Activated CD4-positive, alpha-beta T cell treated with anti-CD3 and anti-CD28 coated beads, Interleukin-2, amount 10 ng/mL, durations not matched to agents 24 days and 14 days (primary cell): ENCODE measurements around the gene MAPK6. TPM values are rescaled to one million over a fixed set of nuclear protein-coding genes. Genes with fewer than 3 reads are reported as not detected.

ENCODE experiments used
- DNase-seq: peaks from one replicate; pipeline ENCODE4 v3.0.0; 2022
- H3K27ac Mint-ChIP-seq: one replicate; pipeline ENCODE4 v1.8.0; 2022; ENCODE audit warnings: mild to moderate bottlenecking, mixed read lengths
- H3K27me3 Mint-ChIP-seq: one replicate; pipeline ENCODE4 v1.8.0; 2022; ENCODE audit warnings: mixed read lengths
- H3K36me3 Mint-ChIP-seq: one replicate; pipeline ENCODE4 v1.8.0; 2022; ENCODE audit warnings: low read depth, mild to moderate bottlenecking, mixed read lengths
- H3K4me1 Mint-ChIP-seq: one replicate; pipeline ENCODE4 v1.8.0; 2021; ENCODE audit warnings: mixed read lengths
- H3K4me3 Mint-ChIP-seq: one replicate; pipeline ENCODE4 v1.8.0; 2022; ENCODE audit warnings: mild to moderate bottlenecking, moderate library complexity, mixed read lengths
- H3K9me3 Mint-ChIP-seq: one replicate; pipeline ENCODE4 v1.8.0; 2021; ENCODE audit warnings: mixed read lengths
- intact Hi-C: fragments of 100-400 bp; cut with micrococcal nuclease; formaldehyde crosslinking; loops from one replicate; pipeline ENCODE4 v1.15.1; 2023
- total RNA-seq: library from RNA; stranded (reverse); gene quantifications from 2 replicates; pipeline ENCODE4 v1.2.3, GENCODE V29; 2022

Gene MAPK6
- total RNA-seq, 1 donor from 2014 or later: 60.9 TPM

DNA sequence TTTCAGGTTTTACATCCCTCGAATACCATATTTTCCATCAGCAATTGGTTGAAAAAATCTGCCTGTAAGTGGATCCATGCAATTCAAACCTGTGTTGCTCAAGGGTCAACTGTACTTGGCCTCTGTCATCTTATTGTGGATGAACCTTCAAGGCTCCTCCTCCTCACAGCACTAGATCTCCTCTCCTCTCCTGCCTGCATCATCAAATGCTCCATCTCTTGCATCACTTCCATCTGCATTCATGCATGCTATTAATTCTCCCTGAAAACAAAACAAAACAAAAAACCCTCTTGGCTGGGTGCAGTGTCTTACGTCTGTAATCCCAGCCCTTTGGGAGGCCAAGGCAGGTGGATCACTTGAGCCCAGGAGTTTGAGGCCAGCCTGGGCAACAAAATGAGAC, 83.4 kb downstream of the MAPK6 start:
- H3K27ac Mint-ChIP-seq: no peak overlapping the region
- no peak for DNase-seq
- H3K27me3 Mint-ChIP-seq: no peaks in the 10 kb centered on the region
- intact Hi-C loops: no loop called here
- H3K4me3 Mint-ChIP-seq: no peak overlapping the region
- no peaks in the 10 kb centered on the region for H3K36me3 Mint-ChIP-seq
- peaks cover 5% of the 10 kb centered on the region for H3K4me1 Mint-ChIP-seq
- H3K9me3 Mint-ChIP-seq: no peaks in the 10 kb centered on the region

DNA sequence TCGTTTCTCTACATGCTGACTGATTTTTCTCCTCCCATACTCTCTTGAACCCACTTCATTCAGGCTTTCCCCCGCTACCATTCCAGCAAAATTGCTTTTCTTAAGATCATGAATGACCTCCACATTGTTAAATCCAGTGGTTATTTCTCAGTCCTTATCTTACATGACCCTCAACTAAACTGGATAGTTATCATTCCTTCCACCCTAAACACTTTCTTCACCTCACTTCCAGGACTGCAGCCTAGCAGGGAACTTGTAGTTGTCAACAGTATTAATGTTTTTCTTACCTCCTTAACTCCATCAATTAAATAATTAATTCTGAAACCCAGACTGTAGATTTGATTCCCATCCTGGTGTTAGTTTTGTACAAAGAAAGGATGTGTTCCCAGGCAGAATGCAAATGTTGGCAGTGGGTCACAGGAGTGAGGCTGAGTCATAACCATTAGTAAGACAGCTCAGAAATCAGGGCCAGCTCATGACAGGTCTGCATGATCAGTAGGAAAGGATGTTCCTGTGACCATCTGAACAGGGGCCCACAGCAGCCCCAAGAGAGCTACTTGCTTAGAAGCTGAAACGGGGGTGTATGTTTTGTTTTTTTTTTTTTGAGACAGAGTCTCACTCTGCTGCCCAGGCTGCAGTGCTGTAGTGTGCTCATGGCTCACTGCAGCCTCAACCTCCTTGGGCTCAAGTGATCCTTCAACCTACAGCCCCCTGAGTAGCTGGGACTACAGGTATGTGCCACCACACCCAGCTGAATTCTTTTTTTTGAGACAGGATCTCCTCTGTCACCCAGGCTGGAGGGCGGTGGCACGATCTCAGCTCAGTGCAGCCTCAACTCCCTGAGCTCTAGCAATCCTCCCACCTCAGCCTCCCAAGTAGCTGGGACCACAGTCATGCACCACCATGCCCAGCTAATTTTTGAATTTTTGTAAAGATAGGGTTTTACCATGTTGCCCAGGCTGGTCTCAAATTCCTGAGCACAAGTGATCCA, 84.5 kb downstream of the MAPK6 start:
- no peak for DNase-seq

DNA sequence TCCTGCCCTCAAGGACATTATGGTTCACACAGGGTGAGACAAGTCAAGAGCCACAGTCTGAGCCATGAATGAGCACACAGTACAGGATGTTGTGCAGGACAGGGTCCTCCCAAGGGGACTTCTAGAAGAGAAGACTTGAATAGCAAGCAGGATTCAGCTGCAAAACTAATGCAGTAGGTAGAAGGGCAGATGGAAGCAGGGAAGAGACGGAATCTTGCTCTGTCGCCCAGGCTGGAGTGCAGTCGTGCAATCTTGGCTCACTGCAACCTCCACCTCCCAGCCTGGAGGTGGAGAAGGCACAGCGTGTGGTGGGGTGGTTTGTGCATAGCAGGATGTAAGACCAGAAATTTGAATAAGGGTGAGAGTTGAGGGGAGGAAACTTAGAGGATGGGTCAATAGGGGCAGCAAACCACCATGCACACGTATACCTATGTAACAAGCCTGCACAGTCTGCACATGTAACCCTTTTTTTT, 85.5 kb downstream of the MAPK6 start:
- intact Hi-C loops: no loop called here
- DNase-seq: no peak
- Mint-ChIP-seq H3K9me3 (no peaks in the 10 kb centered on the region), H3K36me3 (no peaks in the 10 kb centered on the region), H3K27ac (no peak overlapping the region), H3K4me1 (peaks cover 5% of the 10 kb centered on the region), H3K27me3 (peaks cover 9% of the 10 kb centered on the region), H3K4me3 (no peak overlapping the region)

More for the DNA sequence above, 84.5 kb downstream of the MAPK6 start:
- no peaks in the 10 kb centered on the region for H3K9me3 Mint-ChIP-seq
- no peak overlapping the region for H3K27ac Mint-ChIP-seq
- H3K4me1 Mint-ChIP-seq: peaks cover 5% of the 10 kb centered on the region
- H3K4me3 Mint-ChIP-seq: no peak overlapping the region
- intact Hi-C loops: no loop called here
- H3K36me3 Mint-ChIP-seq: no peaks in the 10 kb centered on the region
- peaks cover 3% of the 10 kb centered on the region for H3K27me3 Mint-ChIP-seq

DNA sequence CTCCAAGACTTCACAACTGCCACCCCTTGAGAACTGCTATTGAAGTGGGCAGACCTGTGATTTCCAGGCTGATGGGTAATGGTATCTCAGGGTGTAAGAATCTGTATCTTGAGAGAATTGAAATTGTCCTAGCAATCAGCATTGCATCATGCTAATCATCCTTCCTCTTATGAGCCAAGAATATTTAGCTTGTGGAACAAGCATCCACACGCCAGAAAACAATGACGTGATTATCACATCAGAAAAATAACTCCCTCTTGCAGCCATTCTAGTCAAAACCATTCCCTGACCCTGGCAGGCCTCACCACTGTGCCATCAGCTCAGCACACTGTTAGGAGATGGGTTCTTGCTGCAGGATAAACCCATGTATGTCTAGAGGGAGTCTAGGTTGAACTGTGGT, 86.8 kb downstream of the MAPK6 start:
- Mint-ChIP-seq H3K4me1 (peaks cover 5% of the 10 kb centered on the region), H3K9me3 (no peaks in the 10 kb centered on the region), H3K27me3 (peaks cover 20% of the 10 kb centered on the region), H3K27ac (no peak overlapping the region), H3K4me3 (no peak overlapping the region), H3K36me3 (no peaks in the 10 kb centered on the region)
- intact Hi-C loops: no loop called here
- no peak for DNase-seq

DNA sequence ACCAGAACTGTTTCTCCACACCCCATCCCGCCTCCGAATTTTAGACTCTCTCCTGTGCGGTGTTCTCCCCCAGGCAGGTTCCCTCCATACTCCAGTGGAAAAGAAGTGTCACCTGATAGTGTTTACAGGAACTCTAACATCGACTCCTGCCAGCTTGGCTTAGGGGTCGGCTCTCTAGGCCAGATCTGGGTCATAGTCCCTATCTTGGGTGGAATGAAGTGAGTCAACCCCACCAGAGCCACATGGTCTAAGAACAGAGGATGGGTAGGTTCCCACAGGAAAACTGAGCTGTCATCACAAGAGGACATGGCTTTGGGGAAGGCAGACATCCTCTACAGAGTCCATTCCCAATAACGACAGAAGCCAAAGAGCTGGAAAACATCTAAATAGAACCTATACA, 87.6 kb downstream of the MAPK6 start:
- Mint-ChIP-seq H3K4me3 (no peak overlapping the region), H3K27ac (no peak overlapping the region), H3K36me3 (no peaks in the 10 kb centered on the region), H3K27me3 (peaks cover 28% of the 10 kb centered on the region), H3K4me1 (peaks cover 5% of the 10 kb centered on the region), H3K9me3 (no peaks in the 10 kb centered on the region)
- no peak for DNase-seq
- intact Hi-C loops: no loop called here

DNA sequence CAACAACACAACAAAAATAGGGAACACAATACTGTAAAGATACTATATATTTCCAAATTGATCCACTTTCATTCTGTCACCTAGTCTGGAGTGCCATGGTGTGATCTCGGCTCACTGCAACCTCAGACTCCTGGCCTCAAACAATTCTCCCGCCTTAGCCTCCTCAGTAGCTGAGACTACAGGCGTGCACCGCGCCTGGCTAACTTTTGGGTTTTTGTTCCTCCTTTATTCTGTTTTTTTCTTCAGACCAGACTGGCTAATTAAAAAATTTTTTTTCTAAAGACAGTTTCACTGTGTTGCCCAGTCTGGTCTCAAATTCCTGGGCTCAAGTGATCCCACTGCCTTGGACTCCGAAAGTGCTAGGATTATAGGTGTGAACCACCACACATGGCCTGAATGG, 88.2 kb downstream of the MAPK6 start:
- Mint-ChIP-seq H3K36me3 (no peaks in the 10 kb centered on the region), H3K27me3 (peaks cover 29% of the 10 kb centered on the region), H3K9me3 (no peaks in the 10 kb centered on the region), H3K27ac (no peak overlapping the region), H3K4me3 (no peak overlapping the region), H3K4me1 (peaks cover 5% of the 10 kb centered on the region)
- no peak for DNase-seq
- intact Hi-C loops: no loop called here

DNA sequence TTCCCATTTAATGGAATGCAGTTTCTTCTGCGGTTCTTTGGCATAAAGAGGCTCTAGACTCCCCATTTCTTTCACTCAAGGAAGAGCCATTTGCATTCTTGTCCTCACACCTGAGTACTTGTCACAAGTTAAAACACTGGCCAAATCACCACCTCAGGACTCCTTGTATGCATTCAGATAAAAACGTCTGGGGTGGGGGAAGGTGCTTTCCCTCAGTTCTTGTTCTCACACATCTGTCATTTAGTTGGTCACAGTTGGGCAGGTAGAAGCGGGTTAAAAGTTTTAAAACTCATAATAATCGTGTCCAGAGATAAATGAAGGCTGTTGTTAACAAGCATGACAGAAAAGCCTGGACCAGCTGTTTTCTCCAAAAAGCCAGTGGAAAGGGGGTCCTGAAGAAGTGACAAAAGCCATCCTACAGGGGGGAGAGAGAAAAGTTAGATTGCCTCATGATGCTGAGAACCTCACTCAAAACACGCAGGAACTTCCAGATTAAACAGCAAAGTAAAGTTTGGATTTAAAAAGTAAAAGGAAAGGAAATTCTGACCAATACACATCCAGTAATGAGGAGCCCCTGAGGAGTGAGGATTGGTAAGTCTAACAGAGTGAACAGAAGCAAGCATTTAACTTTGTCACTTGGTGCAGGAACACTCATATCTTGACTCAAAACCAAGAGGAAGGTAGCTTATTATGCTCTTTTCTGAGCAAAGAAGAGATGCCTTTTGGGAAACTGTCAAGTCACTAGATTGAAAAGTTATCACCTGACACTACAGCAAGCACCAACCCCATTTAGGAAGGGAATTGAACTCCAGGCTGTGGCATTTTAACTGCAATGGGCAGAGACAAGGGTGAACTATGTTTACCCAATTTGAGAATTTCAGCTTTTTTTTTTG, 90.8 kb downstream of the MAPK6 start:
- Mint-ChIP-seq H3K27ac (no peak overlapping the region), H3K27me3 (peaks cover 40% of the 10 kb centered on the region), H3K4me3 (no peak overlapping the region), H3K9me3 (no peaks in the 10 kb centered on the region), H3K36me3 (no peaks in the 10 kb centered on the region), H3K4me1 (no peaks in the 10 kb centered on the region)
- DNase-seq: no peak
- intact Hi-C loops: no loop called here

DNA sequence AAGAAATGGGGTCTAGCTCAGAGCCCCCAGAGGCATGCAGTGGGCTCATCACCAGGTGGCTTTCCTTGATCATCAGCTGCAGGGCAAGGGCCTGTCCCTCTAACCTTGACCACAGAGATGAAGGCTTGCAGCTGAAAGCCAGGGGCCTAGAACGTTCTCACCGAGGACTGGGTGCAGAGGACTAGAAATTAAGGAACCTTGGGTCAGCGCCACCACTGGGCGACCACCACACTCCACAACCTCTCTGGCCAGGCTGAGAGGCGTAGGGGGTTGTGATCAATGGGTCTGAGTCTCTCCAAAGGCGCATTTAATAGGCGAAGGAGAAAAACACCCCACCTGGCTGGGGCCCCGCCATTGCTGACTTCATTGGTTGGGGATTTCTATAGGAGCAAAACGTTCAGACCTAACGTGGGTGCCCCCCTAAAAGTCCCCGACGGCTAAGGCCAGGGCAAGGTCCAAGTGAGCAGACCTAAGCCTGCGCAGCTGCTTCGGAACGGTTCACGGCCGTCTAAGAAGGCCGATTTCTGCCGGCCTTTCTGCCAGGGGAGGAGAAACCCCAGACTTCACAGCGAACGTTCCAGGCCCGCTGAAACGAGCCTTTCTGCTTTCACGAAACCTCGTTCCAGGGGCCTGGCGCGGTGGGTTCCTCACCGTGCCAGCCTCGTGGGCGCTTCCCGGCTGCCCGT, 92.6 kb downstream of the MAPK6 start:
- Mint-ChIP-seq H3K9me3 (no peaks in the 10 kb centered on the region), H3K4me3 (peak overlapping the region; percentile 80), H3K27ac (no peak overlapping the region), H3K36me3 (no peaks in the 10 kb centered on the region), H3K27me3 (peaks cover 42% of the 10 kb centered on the region), H3K4me1 (peaks cover 4% of the 10 kb centered on the region)
- DNase-seq: no peak
- intact Hi-C loops: no loop called here

DNA sequence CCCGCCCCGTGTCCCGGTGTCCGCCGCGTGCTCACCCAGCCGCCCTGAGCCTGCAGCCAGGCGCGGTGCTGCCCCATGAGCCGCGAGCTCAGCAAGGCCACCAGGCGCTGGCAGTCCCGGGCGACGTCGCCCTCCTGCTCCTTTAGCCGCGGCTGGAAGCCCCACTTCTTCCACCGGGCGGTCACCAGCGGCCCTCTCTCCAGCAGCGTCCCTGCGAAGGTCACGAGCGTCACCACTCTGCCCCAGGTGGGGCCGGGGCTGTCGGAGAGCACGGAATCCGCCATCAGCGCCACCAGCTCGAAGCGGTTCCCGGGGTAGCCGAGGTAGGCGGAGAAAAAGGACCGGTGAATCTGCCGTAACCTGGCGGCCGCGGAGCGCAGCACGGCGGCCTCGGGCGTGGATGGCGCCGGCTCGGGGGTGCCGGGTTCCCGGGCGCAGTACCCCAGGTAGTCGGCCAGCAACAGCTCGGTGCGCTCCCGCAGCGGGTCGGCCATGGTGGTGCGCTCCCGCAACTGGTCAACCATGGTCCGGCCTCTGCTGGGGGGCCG, 93.3 kb downstream of the MAPK6 start:
- intact Hi-C loops: no loop called here
- H3K4me1 Mint-ChIP-seq: peaks cover 4% of the 10 kb centered on the region
- peak overlapping the region; percentile 80 for H3K4me3 Mint-ChIP-seq
- no peaks in the 10 kb centered on the region for H3K9me3 Mint-ChIP-seq
- H3K27ac Mint-ChIP-seq: no peak overlapping the region
- H3K36me3 Mint-ChIP-seq: no peaks in the 10 kb centered on the region
- peaks cover 42% of the 10 kb centered on the region for H3K27me3 Mint-ChIP-seq
- DNase-seq: peak; percentile 82

DNA sequence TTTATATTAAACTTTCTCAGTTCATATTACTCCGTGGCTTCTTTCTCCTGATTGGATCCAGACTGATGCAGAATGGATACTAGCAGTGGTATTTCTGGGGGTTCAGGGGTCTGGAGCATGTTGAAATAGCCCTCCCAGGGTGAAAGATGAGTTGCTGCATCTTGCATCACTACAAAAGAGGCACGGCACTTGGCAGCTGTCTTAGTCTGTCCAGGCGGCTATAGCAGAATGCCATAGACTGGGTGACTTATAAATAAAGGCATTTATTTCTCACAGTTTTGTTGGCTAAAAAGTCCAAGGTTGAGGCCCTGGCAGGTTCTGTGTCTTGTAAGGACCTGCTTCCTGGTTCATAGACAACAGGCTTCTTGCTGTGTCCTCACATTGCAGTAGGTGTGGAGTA, 94.2 kb downstream of the MAPK6 start:
- Mint-ChIP-seq H3K27me3 (peaks cover 40% of the 10 kb centered on the region), H3K4me1 (peaks cover 4% of the 10 kb centered on the region), H3K9me3 (no peaks in the 10 kb centered on the region), H3K4me3 (peak overlapping the region; percentile 23), H3K27ac (no peak overlapping the region), H3K36me3 (no peaks in the 10 kb centered on the region)
- intact Hi-C loops: no loop called here
- no peak for DNase-seq

DNA sequence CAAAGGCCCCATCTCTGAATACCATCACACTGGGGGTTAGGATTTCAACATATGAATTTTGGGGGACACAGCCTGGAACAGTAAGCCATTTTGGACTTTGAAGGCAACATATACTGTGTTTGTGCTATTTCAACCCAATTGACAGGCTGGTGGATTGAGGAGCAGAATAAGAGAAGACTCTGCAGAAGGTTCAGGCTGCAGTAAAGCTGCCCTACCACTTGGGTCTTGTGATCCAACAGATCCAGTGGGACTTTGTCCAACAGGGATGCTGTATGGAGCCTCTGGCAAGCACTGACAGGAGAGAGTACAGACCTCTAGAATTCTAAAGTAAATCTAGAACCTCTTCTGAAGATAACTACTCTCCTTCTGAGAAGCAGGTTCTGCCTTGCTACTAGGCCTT, 94.7 kb downstream of the MAPK6 start:
- peaks cover 37% of the 10 kb centered on the region for H3K27me3 Mint-ChIP-seq
- H3K9me3 Mint-ChIP-seq: no peaks in the 10 kb centered on the region
- intact Hi-C loops: no loop called here
- no peak for DNase-seq
- peaks cover 4% of the 10 kb centered on the region for H3K4me1 Mint-ChIP-seq
- no peaks in the 10 kb centered on the region for H3K36me3 Mint-ChIP-seq
- no peak overlapping the region for H3K4me3 Mint-ChIP-seq
- no peak overlapping the region for H3K27ac Mint-ChIP-seq

DNA sequence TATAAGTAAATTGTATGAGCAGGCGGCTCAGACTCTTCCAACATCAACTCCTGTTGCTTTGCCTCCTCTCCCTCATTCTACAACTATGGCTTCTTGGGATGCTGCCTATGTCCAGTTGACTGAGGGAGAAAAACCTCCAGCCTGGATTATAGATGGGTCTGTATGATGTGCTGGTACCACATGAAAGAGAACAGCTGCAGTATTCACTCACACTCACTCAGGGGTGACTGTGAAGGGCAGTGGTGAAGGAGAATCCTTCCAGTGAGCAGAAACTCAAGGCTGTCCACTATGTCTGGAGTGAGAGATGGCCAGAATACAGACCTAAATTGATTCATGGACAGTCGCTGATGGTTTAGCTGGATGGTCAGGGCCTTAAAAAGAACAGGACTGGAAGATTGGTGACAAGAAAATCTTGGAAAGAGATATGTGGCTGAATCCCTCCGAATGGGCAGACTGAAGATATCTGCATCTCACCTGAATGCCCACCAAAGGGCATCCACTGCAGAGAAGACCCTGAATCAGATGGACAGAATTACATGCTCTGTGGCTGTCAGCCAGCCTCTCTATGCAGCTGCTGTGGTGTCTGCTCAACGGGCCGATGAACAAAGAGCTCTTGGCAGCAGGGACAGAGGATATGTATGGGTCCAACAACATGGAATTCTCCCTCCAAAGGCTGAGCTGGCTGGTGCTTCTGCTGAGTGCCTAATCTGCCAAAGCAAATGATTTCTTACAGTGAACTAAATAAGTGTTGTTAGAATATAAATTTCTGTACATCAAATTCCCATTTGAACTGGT, 95.4 kb downstream of the MAPK6 start:
- no peak for DNase-seq
- Mint-ChIP-seq H3K27ac (no peak overlapping the region), H3K4me1 (peaks cover 4% of the 10 kb centered on the region), H3K36me3 (no peaks in the 10 kb centered on the region), H3K4me3 (no peak overlapping the region), H3K27me3 (peaks cover 33% of the 10 kb centered on the region), H3K9me3 (no peaks in the 10 kb centered on the region)
- intact Hi-C loops: no loop called here
